ENCODE measurements around the gene MRPS33. TPM values are rescaled to one million over a fixed set of nuclear protein-coding genes. Genes with fewer than 3 reads are reported as not detected.
A peak's percentile ranks its signal among the peaks of the same experiment; 100 is the strongest.

MRPS33 gene
- total RNA-seq, 2 experiments from 2014 or later = 116 to 120 TPM

DNA sequence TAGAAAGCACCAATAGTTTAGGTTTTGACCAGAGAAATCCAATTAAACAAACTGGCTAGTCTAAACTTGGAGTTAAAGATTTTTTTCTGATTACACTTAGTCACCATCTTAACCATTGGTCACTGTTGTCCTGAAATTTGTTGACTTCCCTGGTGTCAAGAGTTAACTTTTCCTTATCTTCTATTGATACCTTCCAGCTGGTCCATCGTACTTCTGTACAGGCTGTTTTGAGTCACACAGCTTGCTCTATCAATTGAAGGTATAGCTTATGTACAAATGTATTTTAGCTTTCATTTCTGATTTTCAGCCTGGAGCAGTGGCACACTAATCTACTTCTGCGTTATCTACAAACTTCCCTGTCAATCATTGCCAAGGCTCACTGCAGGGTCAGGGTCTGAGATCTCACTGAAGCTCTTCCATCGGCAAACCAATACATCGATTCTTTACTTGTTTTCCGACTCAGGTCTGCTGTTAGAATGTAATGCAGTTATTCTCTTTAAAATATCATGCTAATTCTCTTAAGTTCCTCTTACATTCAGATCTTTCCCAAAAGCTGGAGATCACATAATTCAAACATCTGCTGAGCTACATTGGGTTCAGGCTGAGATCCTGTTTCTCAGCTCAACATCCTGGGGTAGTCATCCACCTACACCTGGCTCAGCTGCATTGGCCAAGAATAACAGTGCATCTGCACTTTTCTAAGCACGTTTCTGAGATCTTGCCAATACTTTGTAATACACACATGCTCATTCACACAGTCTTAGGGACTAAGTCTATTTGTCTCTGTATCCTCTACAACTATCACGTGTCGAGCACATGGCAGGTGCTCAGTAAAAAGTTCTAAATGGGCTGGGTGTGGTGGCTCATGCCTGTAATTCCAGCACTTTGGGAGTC is 11.3 kb downstream of the MRPS33 start:
- CTCF ChIA-PET = no interaction called here
- intact Hi-C loops (cut with micrococcal nuclease) = no loop called here
- no peak overlapping the region for H3K4me3 Mint-ChIP-seq
- H3K36me3 Mint-ChIP-seq (ENCODE audit: low read depth) = peaks cover 6% of the 10 kb centered on the region
- no peak for DNase-seq
- H3K27ac Mint-ChIP-seq = no peak overlapping the region
- no peaks in the 10 kb centered on the region for H3K27me3 Mint-ChIP-seq (ENCODE audit: low read depth)
- H3K4me1 Mint-ChIP-seq (ENCODE audit: low read depth) = peaks cover 6% of the 10 kb centered on the region
- H3K9me3 Mint-ChIP-seq = no peaks in the 10 kb centered on the region

DNA sequence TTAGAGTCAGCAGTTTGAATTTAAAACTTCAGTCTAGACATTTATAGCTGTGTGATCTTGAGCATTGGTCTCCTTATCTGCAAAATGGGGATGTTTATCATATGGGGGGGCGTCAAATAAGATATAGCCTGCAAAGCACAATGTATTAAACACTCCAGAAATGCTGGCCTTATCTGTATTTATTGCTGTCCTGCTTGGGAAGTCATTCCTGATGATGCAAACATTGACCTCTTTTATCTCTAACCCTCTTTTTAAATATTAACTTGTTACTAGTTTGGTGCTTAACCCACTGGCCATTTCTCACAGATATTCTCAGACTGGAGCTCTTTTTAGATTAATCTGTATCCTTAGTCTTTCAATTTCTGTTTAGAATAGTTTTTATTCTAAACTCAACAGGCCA is 13.2 kb downstream of the MRPS33 start:
- no peaks in the 10 kb centered on the region for H3K9me3 Mint-ChIP-seq
- H3K27ac Mint-ChIP-seq = no peak overlapping the region
- peaks cover 3% of the 10 kb centered on the region for H3K36me3 Mint-ChIP-seq (ENCODE audit: low read depth)
- H3K4me3 Mint-ChIP-seq = no peak overlapping the region
- CTCF ChIA-PET = interaction anchor here (1.3 kb wide), 1 partner anchor 10 kb away, joined by 4 read pairs; no protein-coding TSS in a partner anchor
- peaks cover 3% of the 10 kb centered on the region for H3K4me1 Mint-ChIP-seq (ENCODE audit: low read depth)
- intact Hi-C loops (cut with micrococcal nuclease) = no loop called here
- no peak for DNase-seq
- peaks cover 2% of the 10 kb centered on the region for H3K27me3 Mint-ChIP-seq (ENCODE audit: low read depth)

DNA sequence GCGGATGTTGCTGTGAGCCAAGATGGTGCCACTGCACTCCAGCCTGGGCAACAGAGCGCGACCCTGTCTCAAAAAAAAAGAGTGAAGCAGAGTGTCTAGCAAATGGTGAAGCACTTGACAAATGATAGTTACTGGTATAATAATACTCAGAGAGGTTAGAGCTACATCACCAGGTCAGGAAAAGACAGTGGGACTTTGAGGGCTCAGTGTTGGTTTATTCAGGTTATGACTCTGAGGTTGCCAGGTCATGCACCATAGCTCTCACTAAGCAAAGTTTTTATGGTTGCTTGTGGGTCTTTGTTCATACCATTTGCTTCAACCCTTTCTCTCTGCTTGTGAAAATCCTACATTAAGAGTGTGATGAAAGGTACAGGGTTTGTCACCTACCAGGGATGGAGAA is 13.6 kb downstream of the MRPS33 start:
- H3K27ac Mint-ChIP-seq = no peak overlapping the region
- no peak for DNase-seq
- no peaks in the 10 kb centered on the region for H3K36me3 Mint-ChIP-seq (ENCODE audit: low read depth)
- intact Hi-C loops (cut with micrococcal nuclease) = no loop called here
- H3K4me1 Mint-ChIP-seq (ENCODE audit: low read depth) = no peaks in the 10 kb centered on the region
- no peaks in the 10 kb centered on the region for H3K9me3 Mint-ChIP-seq
- CTCF ChIA-PET = interaction anchor here (1.3 kb wide), 1 partner anchor 10 kb away, joined by 4 read pairs; no protein-coding TSS in a partner anchor
- peaks cover 4% of the 10 kb centered on the region for H3K27me3 Mint-ChIP-seq (ENCODE audit: low read depth)
- no peak overlapping the region for H3K4me3 Mint-ChIP-seq

DNA sequence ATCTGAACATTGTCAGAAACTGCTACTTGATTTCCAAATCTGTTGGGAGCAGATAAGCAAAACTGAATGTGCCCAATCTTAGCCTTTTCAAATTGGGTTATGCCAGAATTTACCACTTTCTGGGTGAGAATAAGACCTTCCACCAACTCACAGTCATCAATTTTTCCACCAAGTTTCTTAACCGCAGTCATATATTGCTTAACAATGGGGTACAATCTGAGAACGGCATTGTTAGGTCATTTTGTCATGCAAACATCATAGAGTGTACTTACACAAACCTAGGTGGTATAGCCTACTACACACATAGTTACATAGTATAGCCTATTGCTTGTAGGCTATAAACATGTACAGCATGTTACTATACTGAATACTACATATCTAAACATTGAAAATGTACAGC is 16.0 kb downstream of the MRPS33 start:
- CTCF ChIA-PET = no interaction called here
- H3K4me3 Mint-ChIP-seq = no peak overlapping the region
- peaks cover 4% of the 10 kb centered on the region for H3K27me3 Mint-ChIP-seq (ENCODE audit: low read depth)
- no peak overlapping the region for H3K27ac Mint-ChIP-seq
- no peaks in the 10 kb centered on the region for H3K4me1 Mint-ChIP-seq (ENCODE audit: low read depth)
- no peak for DNase-seq
- H3K9me3 Mint-ChIP-seq = no peaks in the 10 kb centered on the region
- no peaks in the 10 kb centered on the region for H3K36me3 Mint-ChIP-seq (ENCODE audit: low read depth)
- intact Hi-C loops (cut with micrococcal nuclease) = no loop called here

DNA sequence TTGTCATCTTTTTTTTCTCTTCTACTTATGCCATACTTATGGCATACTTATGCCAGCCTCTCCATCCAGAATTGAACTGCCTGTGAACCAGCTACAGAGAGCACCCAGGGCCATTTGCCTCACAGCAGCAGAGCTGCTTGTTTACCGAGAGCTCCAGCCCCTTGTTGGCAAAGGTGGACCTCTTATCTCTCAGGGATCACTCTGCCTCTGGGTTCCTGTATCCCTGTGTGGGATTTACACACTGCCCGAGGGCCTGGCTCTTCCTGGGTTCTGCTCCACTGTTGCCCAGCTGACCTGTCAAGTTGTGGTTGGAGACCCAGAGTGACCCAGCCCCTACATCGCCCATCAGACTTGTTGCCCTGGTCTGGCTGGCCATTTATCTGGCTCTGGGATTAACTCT is 22.3 kb downstream of the MRPS33 start:
- no peak overlapping the region for H3K4me3 Mint-ChIP-seq

DNA sequence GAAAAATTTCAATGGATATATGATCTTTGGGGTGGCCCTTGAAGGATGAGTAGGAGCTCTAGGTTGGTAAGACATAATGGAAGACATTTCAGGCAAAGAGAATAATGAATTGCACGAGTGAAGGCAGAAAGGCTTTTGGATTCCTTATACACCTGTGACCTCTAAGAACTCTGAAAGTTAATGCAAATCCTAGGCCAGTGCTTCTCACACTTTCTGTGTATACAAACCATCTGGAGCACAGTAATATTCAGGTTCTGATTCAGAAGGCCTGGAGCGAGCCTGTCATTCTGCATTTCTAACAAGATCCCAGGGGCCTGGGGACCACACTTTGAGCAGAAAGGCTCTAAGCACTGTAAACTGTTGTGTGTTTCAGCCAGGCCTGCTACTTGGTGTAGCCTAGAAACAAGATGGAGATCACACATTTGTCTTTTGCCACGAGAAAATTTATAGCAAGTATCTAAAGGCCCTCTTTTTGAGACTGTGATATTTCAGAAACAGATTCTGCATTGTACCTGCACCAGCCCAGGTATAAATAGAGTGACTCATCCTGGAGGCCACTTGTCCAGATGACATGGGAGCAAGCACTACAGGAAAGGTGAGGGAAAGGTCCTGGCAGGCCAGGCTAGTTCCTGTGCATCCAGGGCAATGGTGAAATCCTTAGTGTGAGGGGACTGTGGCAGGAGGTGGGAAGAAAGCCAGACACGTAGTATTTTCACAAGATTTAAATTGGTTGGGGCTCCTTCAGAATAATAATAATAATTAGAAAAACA is 24.4 kb downstream of the MRPS33 start:
- Mint-ChIP-seq H3K36me3 (ENCODE audit: low read depth) (no peaks in the 10 kb centered on the region), H3K4me1 (ENCODE audit: low read depth) (no peaks in the 10 kb centered on the region), H3K4me3 (no peak overlapping the region), H3K27me3 (ENCODE audit: low read depth) (no peaks in the 10 kb centered on the region), H3K27ac (no peak overlapping the region), H3K9me3 (no peaks in the 10 kb centered on the region)
- DNase-seq = no peak
- CTCF ChIA-PET = interaction anchor here (1.0 kb wide), 1 partner anchor 21 kb away, joined by 3 read pairs; no protein-coding TSS in a partner anchor
- intact Hi-C loops (cut with micrococcal nuclease) = no loop called here

More for the DNA sequence above, 22.3 kb downstream of the MRPS33 start:
- H3K9me3 Mint-ChIP-seq = no peaks in the 10 kb centered on the region
- no peak overlapping the region for H3K27ac Mint-ChIP-seq
- CTCF ChIA-PET = interaction anchor here (1.3 kb wide), 1 partner anchor 10 kb away, joined by 3 read pairs; no protein-coding TSS in a partner anchor
- intact Hi-C loops (cut with micrococcal nuclease) = no loop called here
- H3K27me3 Mint-ChIP-seq (ENCODE audit: low read depth) = peaks cover 4% of the 10 kb centered on the region
- H3K36me3 Mint-ChIP-seq (ENCODE audit: low read depth) = no peaks in the 10 kb centered on the region
- DNase-seq = no peak
- H3K4me1 Mint-ChIP-seq (ENCODE audit: low read depth) = no peaks in the 10 kb centered on the region

DNA sequence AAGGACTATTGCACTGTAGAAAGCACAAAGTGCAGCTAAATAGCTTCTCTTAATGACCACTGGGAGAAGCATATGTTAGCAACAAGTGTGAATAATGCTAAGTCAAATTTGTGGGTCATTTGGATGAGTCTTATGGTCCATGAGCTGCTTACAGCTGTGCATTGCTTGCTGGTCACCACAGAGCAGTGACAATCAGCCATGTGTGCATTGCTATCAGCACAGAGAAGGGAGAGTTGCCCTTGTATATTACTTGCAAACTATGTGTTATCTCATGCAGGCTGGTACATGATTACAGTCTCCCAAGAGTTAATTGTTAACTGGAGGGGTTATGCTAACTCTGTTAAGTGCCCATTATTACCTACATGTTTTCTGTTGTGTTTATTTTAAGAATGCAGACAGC is 25.7 kb downstream of the MRPS33 start:
- intact Hi-C loops (cut with micrococcal nuclease) = no loop called here
- peaks cover 2% of the 10 kb centered on the region for H3K27me3 Mint-ChIP-seq (ENCODE audit: low read depth)
- H3K27ac Mint-ChIP-seq = no peak overlapping the region
- H3K9me3 Mint-ChIP-seq = peaks cover 4% of the 10 kb centered on the region
- CTCF ChIA-PET = no interaction called here
- no peaks in the 10 kb centered on the region for H3K4me1 Mint-ChIP-seq (ENCODE audit: low read depth)
- DNase-seq = no peak
- H3K4me3 Mint-ChIP-seq = no peak overlapping the region
- H3K36me3 Mint-ChIP-seq (ENCODE audit: low read depth) = no peaks in the 10 kb centered on the region

DNA sequence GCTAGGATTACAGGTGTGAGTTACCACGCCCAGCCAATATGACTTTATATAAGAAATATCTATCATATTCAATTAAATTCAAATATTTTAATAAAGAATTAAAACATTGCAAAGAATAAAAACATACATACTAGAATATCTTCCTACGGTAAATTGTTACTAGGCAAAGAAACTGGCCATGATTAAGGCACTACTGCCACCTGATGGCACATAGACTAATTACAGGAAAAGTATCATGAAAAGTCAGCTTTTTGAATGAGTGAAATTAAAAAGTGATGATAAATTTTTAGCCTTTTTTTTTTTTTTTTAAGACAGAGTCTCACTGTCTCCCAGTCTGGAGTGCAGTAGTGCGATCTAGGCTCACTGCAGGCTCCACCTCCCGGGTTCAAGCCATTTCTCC is 30.9 kb downstream of the MRPS33 start:
- intact Hi-C loops (cut with micrococcal nuclease) = loop anchor here (1.0 to 2.0 kb wide), 4 partner anchors 173 to 465 kb away; no protein-coding TSS in a partner anchor
- Mint-ChIP-seq H3K27ac (no peak overlapping the region), H3K27me3 (ENCODE audit: low read depth) (peaks cover 2% of the 10 kb centered on the region), H3K36me3 (ENCODE audit: low read depth) (no peaks in the 10 kb centered on the region), H3K4me3 (no peak overlapping the region), H3K4me1 (ENCODE audit: low read depth) (no peaks in the 10 kb centered on the region), H3K9me3 (peaks cover 4% of the 10 kb centered on the region)
- peak; percentile 14 for DNase-seq
- CTCF ChIA-PET = interaction anchor here (0.7 to 5.9 kb wide), 16 partner anchors 11 to 466 kb away, joined by 3 to 74 read pairs (median 4); partner anchors contain the start of gene MRPS33

DNA sequence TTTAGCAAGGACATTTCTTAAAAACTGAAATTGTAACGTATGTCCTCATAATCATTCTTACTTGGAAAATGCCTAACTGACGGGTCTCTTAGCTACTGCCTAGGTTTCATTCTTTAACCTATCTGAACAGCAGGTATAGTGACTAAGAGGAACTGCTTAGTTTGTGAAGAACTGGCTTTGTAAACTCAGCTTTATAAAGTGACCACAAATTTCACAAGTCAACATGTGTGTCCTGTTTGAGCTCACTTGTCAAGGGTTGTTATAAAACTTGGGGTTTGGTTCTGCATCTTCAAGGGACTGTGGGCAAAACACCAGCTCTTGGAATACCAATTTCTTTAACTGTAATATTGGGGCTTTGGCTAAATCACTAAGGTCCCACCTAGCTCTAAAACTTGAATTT is 32.2 kb downstream of the MRPS33 start:
- H3K9me3 Mint-ChIP-seq = peaks cover 4% of the 10 kb centered on the region
- peaks cover 2% of the 10 kb centered on the region for H3K27me3 Mint-ChIP-seq (ENCODE audit: low read depth)
- no peaks in the 10 kb centered on the region for H3K4me1 Mint-ChIP-seq (ENCODE audit: low read depth)
- no peak overlapping the region for H3K4me3 Mint-ChIP-seq
- intact Hi-C loops (cut with micrococcal nuclease) = loop anchor here (2.0 kb wide), 2 partner anchors 260 to 464 kb away; no protein-coding TSS in a partner anchor
- CTCF ChIA-PET = interaction anchor here (0.5 to 5.9 kb wide), 13 partner anchors 10 to 465 kb away, joined by 3 to 74 read pairs (median 4); no protein-coding TSS in a partner anchor
- H3K36me3 Mint-ChIP-seq (ENCODE audit: low read depth) = no peaks in the 10 kb centered on the region
- no peak overlapping the region for H3K27ac Mint-ChIP-seq
- no peak for DNase-seq

DNA sequence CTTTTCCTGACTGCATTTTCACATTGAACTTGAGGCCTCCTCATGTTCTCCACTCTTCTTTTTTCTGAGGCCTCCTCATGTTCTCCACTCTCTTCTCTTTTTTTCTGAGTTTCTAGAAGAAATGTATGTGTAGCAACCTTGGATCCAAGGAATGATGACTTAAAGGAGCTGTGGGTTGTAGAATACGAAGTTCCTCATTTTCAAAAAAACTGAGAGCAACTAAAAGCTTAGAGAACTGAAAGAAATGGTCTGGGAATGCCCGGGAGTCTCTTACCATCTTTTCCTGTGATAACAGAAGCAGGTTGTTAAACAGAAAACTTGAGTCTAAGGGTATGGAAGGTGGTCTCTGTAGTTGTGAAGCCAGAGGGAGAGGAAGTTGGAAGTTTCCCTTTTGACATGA is 32.8 kb downstream of the MRPS33 start:
- no peak for DNase-seq
- H3K27ac Mint-ChIP-seq = no peak overlapping the region

DNA sequence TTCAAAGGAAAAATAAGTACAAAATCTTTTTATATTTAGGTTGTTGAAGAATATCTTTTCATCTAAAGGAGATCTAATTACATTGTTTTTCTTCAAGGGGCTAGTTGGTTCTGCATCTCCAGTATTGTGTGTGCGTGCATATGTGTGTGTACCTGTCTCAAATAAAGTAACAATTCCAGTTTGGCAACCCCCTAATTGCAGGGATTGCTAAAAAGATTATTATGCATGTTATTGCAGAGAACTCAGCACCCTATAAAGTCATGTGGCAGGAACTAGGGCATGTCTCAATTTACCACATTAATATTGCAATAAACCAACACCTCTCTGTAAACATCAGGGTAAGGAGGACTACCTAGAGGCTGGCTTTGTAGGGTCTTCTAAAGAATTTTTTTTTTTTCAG is 37.0 kb downstream of the MRPS33 start:
- no peaks in the 10 kb centered on the region for H3K27me3 Mint-ChIP-seq (ENCODE audit: low read depth)
- H3K27ac Mint-ChIP-seq = no peak overlapping the region
- intact Hi-C loops (cut with micrococcal nuclease) = no loop called here
- no peaks in the 10 kb centered on the region for H3K4me1 Mint-ChIP-seq (ENCODE audit: low read depth)
- no peak for DNase-seq
- CTCF ChIA-PET = no interaction called here
- H3K9me3 Mint-ChIP-seq = no peaks in the 10 kb centered on the region
- H3K4me3 Mint-ChIP-seq = no peak overlapping the region
- no peaks in the 10 kb centered on the region for H3K36me3 Mint-ChIP-seq (ENCODE audit: low read depth)

More for the DNA sequence above, 32.8 kb downstream of the MRPS33 start:
- CTCF ChIA-PET = interaction anchor here (0.7 to 5.9 kb wide), 7 partner anchors 10 to 435 kb away, joined by 3 to 74 read pairs (median 3); no protein-coding TSS in a partner anchor
- peaks cover 2% of the 10 kb centered on the region for H3K27me3 Mint-ChIP-seq (ENCODE audit: low read depth)
- intact Hi-C loops (cut with micrococcal nuclease) = loop anchor here (2.0 kb wide), 2 partner anchors 259 to 463 kb away; no protein-coding TSS in a partner anchor
- H3K9me3 Mint-ChIP-seq = peaks cover 4% of the 10 kb centered on the region
- H3K4me3 Mint-ChIP-seq = no peak overlapping the region
- no peaks in the 10 kb centered on the region for H3K36me3 Mint-ChIP-seq (ENCODE audit: low read depth)
- no peaks in the 10 kb centered on the region for H3K4me1 Mint-ChIP-seq (ENCODE audit: low read depth)

All from activated naive CD4-positive, alpha-beta T cell treated with anti-CD3 and anti-CD28 coated beads for 36 hours (primary cell).